Suprapubic skin (tissue), 4 donors: ENCODE measurements around the gene RIMBP2.

Experiments used
- CTCF ChIP-seq, 2 donors: fragments of 200-600 bp in 1 of 2; fragments of 450-650 bp in 1 of 2; sonication (generic) in 1 of 2; IDR thresholded peaks; one replicate each; pipeline ENCODE4 v1.5.1; 2016 to 2019; ENCODE audit warnings: antibody characterized with exemption in 2 of 2, mild to moderate bottlenecking in 1 of 2, moderate library complexity in 1 of 2
- EP300 ChIP-seq: sonication (generic); formaldehyde crosslinking; IDR thresholded peaks from one replicate; pipeline ENCODE4 v1.6.1; 2017; ENCODE audit warnings: antibody characterized with exemption
- POLR2A ChIP-seq, 2 donors: fragments of 450-650 bp; IDR thresholded peaks; one replicate each; pipeline ENCODE4 v1.6.1; 2017; ENCODE audit warnings: antibody characterized with exemption in 2 of 2, mild to moderate bottlenecking in 2 of 2, moderate library complexity in 2 of 2
- POLR2AphosphoS5 ChIP-seq, 3 donors: sonication (generic); formaldehyde crosslinking; IDR thresholded peaks; one replicate each; pipeline ENCODE4 v1.6.1; 2017; ENCODE audit warnings: antibody characterized with exemption in 3 of 3

GRCh38 chr12:130743176-130743575, 27.1 kb upstream of the RIMBP2 start:
- TF ChIP-seq POLR2AphosphoS5 (IDR thresholded peaks at IDR 0.05) (no peak), CTCF (IDR thresholded peaks at IDR 0.05) (no peak), POLR2A (IDR thresholded peaks at IDR 0.05) (no peak), EP300 (no peak)
